DOHH2 (cell line): ENCODE results near the gene SST.

ENCODE experiments used
- H3F3A ChIP-seq: fragments of 200-600 bp; sonication (generic), shearing (Covaris generic); 2 replicates; pipeline ENCODE4 v1.6.0; 2016; ENCODE audit warnings: antibody characterized with exemption, mild to moderate bottlenecking; ENCODE audit not compliant: control insufficient read depth, insufficient read depth
- H3K27ac ChIP-seq: fragments of 200-600 bp; sonication (generic); 2 replicates; pipeline ENCODE4 v1.5.1; 2014; ENCODE audit warnings: low read depth, mild to moderate bottlenecking, low read length, moderate library complexity
- H3K27me3 ChIP-seq: fragments of 200-600 bp; sonication (generic); 2 replicates; pipeline ENCODE4 v1.6.1; 2014; ENCODE audit warnings: mild to moderate bottlenecking, low read length, mixed read lengths; ENCODE audit not compliant: control insufficient read depth
- H3K36me3 ChIP-seq: fragments of 200-600 bp; sonication (generic); 2 replicates; pipeline ENCODE4 v1.6.1; 2014; ENCODE audit warnings: mild to moderate bottlenecking, low read length, moderate library complexity, mixed read lengths; ENCODE audit not compliant: control insufficient read depth
- H3K4me1 ChIP-seq: fragments of 200-600 bp; sonication (generic); 2 replicates; pipeline ENCODE4 v1.6.1; 2014; ENCODE audit warnings: mild to moderate bottlenecking, low read length, mixed read lengths; ENCODE audit not compliant: control insufficient read depth
- H3K4me2 ChIP-seq: fragments of 200-600 bp; sonication (generic); 2 replicates; pipeline ENCODE4 v1.6.0; 2014; ENCODE audit warnings: mild to moderate bottlenecking, low read length, moderate library complexity
- H3K4me3 ChIP-seq: fragments of 200-600 bp; sonication (generic); 2 replicates; pipeline ENCODE4 v1.5.1; 2014; ENCODE audit warnings: mild to moderate bottlenecking, low read length, mixed read lengths
- H3K79me2 ChIP-seq: fragments of 200-600 bp; sonication (generic); 2 replicates; pipeline ENCODE4 v1.6.1; 2014; ENCODE audit warnings: mild to moderate bottlenecking, low read length, mixed read lengths; ENCODE audit not compliant: control insufficient read depth
- H3K9me2 ChIP-seq: fragments of 200-600 bp; sonication (generic); replicated peaks from 2 replicates; pipeline ENCODE4 v1.6.1; 2014; ENCODE audit warnings: mild to moderate bottlenecking, low read length, mixed read lengths; ENCODE audit not compliant: control insufficient read depth
- H3K9me3 ChIP-seq: fragments of 200-600 bp; sonication (generic); 2 replicates; pipeline ENCODE4 v1.6.1; 2014; ENCODE audit warnings: antibody characterized with exemption, low read length, mixed read lengths; ENCODE audit not compliant: control insufficient read depth, insufficient read depth
- H4K20me1 ChIP-seq: fragments of 200-600 bp; sonication (generic); 2 replicates; pipeline ENCODE4 v1.6.0; 2014; ENCODE audit warnings: low read depth, mild to moderate bottlenecking, antibody characterized with exemption, low read length, moderate library complexity; ENCODE audit not compliant: control insufficient read depth, insufficient read depth
- CTCF ChIP-seq: fragments of 200-600 bp; sonication (generic); IDR thresholded peaks from one replicate; pipeline ENCODE4 v1.5.1; 2014; ENCODE audit warnings: antibody characterized with exemption, mild to moderate bottlenecking, low read depth, low read length; ENCODE audit not compliant: poor library complexity, severe bottlenecking
- EZH2phosphoT487 ChIP-seq: fragments of 200-600 bp; sonication (generic); IDR thresholded peaks from 2 replicates; pipeline ENCODE4 v1.6.1; 2017; ENCODE audit warnings: borderline replicate concordance, mild to moderate bottlenecking, antibody characterized with exemption, low read length, moderate library complexity, mixed read lengths

SST gene

GRCh38 chr3:187661267-187661666, 8.9 kb downstream of the SST start:
- no peak for TF ChIP-seq CTCF
- TF ChIP-seq EZH2phosphoT487 = no peak
- Histone ChIP-seq H3F3A (no peaks in the 10 kb centered on the region), H3K79me2 (no peaks in the 10 kb centered on the region), H3K4me2 (no peak overlapping the region), H4K20me1 (no peaks in the 10 kb centered on the region), H3K4me1 (peaks cover 5% of the 10 kb centered on the region; the same call in 1 of the 2 replicates), H3K9me3 (no peaks in the 10 kb centered on the region), H3K9me2 (no peaks in the 10 kb centered on the region), H3K36me3 (no peaks in the 10 kb centered on the region), H3K4me3 (no peak overlapping the region), H3K27me3 (peaks cover 26% of the 10 kb centered on the region), H3K27ac (no peak overlapping the region)

- peaks cover 44% of the 10 kb centered on the region for H3K27me3 ChIP-seq
Measured at GRCh38 chr3:187651282-187651681, 18.9 kb downstream of the SST start.

GRCh38 chr3:187648177-187648576, 22.0 kb downstream of the SST start:
- H3K4me2 ChIP-seq = no peak overlapping the region
- H3K9me3 ChIP-seq = no peaks in the 10 kb centered on the region
- no peak for TF ChIP-seq EZH2phosphoT487
- no peak for TF ChIP-seq CTCF

More at GRCh38 chr3:187651282-187651681, 18.9 kb downstream of the SST start:
- Histone ChIP-seq H3K4me1 (no peaks in the 10 kb centered on the region), H3K36me3 (no peaks in the 10 kb centered on the region), H3F3A (no peaks in the 10 kb centered on the region), H3K4me3 (no peak overlapping the region), H3K4me2 (no peak overlapping the region), H3K9me3 (no peaks in the 10 kb centered on the region), H3K9me2 (no peaks in the 10 kb centered on the region), H3K79me2 (no peaks in the 10 kb centered on the region), H3K27ac (no peak overlapping the region), H4K20me1 (no peaks in the 10 kb centered on the region)
- TF ChIP-seq EZH2phosphoT487 (no peak), CTCF (no peak)

More at GRCh38 chr3:187648177-187648576, 22.0 kb downstream of the SST start:
- no peaks in the 10 kb centered on the region for H3F3A ChIP-seq
- no peaks in the 10 kb centered on the region for H3K9me2 ChIP-seq
- no peaks in the 10 kb centered on the region for H3K79me2 ChIP-seq
- peaks cover 35% of the 10 kb centered on the region for H3K27me3 ChIP-seq
- H3K36me3 ChIP-seq = no peaks in the 10 kb centered on the region
- no peaks in the 10 kb centered on the region for H3K4me1 ChIP-seq
- H3K4me3 ChIP-seq = no peak overlapping the region
- H3K27ac ChIP-seq = no peak overlapping the region
- H4K20me1 ChIP-seq = no peaks in the 10 kb centered on the region
